OCI-LY3 (cell line): ENCODE results near the gene TRUB2.

Experiments used
- CTCF ChIP-seq: fragments of 200-600, 300-600 bp; sonication (generic); IDR thresholded peaks from 2 replicates; pipeline ENCODE4 v1.5.1; 2014; ENCODE audit warnings: antibody characterized with exemption, low read length, low read depth
- EZH2phosphoT487 ChIP-seq: fragments of 200-600 bp; shearing (Covaris generic); IDR thresholded peaks from 2 replicates; pipeline ENCODE4 v1.6.1; 2018; ENCODE audit warnings: antibody characterized with exemption, mixed run types, low read depth

GRCh38 chr9:128325629-128326028 lies 3.4 kb upstream of the TRUB2 start:
- TF ChIP-seq CTCF = no peak
- no peak for TF ChIP-seq EZH2phosphoT487
